Globus pallidus (tissue), 1 donor: Measurements from ENCODE around the gene NBPF3.
"Not testable (repeated sequence)": the region's sequence is repeated elsewhere in the genome, so short reads cannot be mapped to it uniquely, and the experiment has no call there.

Source experiments
- DNase-seq: peaks from one replicate; pipeline ENCODE4 v3.0.0-alpha.2; 2015; ENCODE audit warnings: low spot score

NBPF3 gene

GRCh38 chr1:21438646-21439312, 1.2 kb upstream of the NBPF3 start:
- DNase-seq, result not testable (repeated sequence)

DNA sequence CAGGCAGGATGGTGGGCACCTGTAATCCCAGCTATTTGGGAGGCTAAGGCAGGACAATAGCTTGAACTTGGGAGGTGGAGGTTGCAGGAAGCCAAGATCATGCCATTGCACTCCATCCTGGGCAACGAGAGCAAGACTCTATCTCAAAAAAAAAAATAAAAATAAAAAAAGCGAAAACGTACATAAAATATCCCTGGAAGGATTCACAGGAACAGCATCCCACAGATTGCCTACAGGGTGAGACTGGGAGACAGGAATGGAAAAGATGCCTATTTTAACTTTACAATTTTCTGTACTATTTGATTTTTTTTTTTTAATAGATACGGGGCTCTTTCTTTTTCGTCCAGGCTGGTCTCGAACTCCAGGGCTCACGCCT, 604 bp upstream of the NBPF3 start:
- DNase-seq, result no peak

- not testable (repeated sequence) for DNase-seq
Observed at GRCh38 chr1:21440630-21441125, 741 bp downstream of the NBPF3 start.

- not testable (repeated sequence) for DNase-seq
Observed at GRCh38 chr1:21446647-21447046, 6.7 kb downstream of the NBPF3 start.

GRCh38 chr1:21447311-21447710, 7.4 kb downstream of the NBPF3 start:
- no peak for DNase-seq

- DNase-seq, result no peak
Observed at GRCh38 chr1:21449906-21450305, 10.0 kb downstream of the NBPF3 start.

- DNase-seq, result no peak
Observed at GRCh38 chr1:21451212-21451611, 11.3 kb downstream of the NBPF3 start.

- no peak for DNase-seq
Observed at GRCh38 chr1:21451981-21452411, 12.1 kb downstream of the NBPF3 start.

DNA sequence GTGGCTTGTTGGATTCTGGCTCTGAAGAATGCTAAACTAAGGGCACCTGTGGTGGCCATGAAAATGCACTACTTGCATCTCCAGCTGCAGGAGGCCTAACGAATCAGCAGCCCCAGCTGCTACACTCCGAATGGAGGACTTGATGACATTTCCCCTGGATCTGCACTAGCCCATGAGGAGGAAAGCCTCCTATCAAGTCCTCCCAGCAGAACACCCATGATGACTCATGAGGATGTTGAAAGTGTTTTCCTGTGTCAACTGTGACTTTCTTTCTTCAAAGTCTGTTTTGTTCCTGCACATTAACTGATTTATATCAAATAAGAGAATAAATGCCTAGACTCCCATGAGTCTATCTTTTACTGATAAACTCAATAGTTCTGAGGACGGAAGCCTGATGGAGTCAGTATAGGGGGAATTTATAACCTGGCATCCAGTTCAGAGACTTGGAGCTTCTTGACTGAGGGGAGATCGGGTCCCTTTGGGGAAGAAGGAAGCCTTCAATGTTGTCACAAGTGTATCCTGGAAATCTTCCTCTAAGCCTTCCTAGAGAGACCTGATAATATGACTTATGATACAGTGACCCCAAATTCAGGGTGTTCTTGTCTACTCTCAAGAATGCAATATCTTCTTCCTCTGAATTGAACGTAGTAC, 14.2 kb downstream of the NBPF3 start:
- not testable (repeated sequence) for DNase-seq

- DNase-seq, result not testable (repeated sequence)
Observed at GRCh38 chr1:21454904-21455303, 15.0 kb downstream of the NBPF3 start.

DNA sequence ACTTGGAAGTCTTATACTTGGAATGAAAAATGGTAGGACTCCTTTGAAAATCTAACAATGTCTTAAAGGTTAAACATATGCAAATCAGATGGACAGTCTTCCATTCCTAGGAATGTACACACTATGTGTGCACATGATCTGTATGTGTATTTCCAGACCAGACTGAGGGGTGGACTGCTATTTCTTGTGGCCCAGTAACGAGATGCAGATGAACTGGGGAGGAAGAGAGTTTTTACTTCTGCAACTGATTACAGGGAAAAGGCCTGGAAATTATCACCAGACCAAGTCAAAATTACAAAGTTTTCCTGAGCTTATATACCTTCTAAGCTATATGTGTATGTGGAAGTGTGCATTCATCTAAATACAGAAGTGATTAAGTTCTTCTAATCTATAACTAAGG, 17.7 kb downstream of the NBPF3 start:
- no peak for DNase-seq

GRCh38 chr1:21465127-21465526, 25.2 kb downstream of the NBPF3 start:
- not testable (repeated sequence) for DNase-seq

DNA sequence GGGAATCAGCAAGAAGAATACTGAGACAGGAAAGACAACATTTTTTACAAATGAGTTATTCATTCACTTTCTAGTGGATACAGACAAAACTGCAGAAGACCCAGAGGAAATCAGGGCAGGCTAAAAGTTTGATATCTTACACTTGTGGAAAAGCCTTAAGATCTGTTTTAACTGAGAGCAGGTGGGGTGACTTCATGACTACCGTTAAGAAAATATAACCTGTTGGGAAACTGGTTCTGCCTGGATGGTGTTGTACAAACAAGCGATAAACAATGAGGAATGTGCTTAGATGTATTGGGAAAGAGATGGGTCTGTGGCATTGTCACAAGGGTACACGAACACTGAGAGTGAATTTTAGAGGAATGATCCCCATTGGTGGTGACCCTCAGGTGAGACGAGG, 28.0 kb downstream of the NBPF3 start:
- not testable (repeated sequence) for DNase-seq

DNA sequence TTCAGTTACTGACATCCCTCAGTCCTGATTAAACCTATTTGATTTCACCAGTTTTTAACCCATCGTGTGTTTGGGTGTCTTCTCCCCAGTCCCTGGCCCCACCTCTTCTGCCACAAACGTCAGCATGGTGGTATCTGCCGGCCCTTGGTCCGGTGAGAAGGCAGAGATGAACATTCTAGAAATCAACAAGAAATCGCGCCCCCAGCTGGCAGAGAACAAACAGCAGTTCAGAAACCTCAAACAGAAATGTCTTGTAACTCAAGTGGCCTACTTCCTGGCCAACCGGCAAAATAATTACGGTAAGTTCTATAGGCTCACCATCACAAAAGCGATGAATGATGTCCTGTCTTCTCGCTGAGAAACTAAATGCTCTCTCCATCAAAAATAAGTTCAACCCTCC, 28.7 kb downstream of the NBPF3 start:
- no peak for DNase-seq

GRCh38 chr1:21469581-21469980, 29.6 kb downstream of the NBPF3 start:
- no peak for DNase-seq

DNA sequence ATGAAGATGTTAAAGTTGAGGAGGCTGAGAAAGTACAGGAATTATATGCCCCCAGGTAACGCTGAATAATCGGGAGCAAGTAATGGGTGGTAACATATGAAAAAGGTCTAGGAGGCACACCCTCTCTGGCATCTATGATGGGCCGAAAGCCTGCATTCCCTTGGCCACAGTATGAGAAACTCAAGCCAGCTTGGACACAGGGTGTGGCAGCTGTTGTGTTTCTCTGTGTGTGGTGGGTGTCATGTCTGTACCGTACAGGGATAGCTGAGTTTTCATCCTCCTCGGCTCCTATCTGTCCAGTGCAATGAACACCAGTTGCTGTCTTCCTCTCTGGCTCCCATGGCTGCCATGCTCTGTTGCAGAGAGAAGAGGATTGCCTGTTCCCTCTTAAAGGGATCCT, 32.9 kb downstream of the NBPF3 start:
- no peak for DNase-seq

- no peak for DNase-seq
Observed at GRCh38 chr1:21478356-21478755, 38.4 kb downstream of the NBPF3 start.

DNA sequence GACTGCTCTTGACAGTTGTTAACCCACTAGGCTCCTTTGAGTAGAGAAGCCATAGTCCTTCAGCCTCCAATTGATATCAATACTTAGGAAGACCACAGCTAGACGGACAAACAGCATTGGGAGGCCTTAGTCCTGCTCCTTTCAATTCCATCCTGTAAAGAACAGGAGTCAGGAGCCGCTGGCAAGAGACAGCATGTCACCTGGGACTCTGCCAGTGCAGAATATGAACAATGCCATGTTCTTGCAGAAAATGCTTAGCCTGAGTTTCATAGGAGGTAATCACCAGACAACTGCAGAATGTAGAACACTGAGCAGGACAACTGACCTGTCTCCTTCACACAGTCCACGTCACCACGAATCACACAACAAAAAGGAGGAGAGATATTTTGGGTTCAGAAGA, 43.9 kb downstream of the NBPF3 start:
- not testable (repeated sequence) for DNase-seq

GRCh38 chr1:21489146-21489545, 49.2 kb downstream of the NBPF3 start:
- DNase-seq, result no peak

GRCh38 chr1:21490774-21491487, 51.0 kb downstream of the NBPF3 start:
- DNase-seq, result peak; percentile 16

- DNase-seq, result no peak
Observed at GRCh38 chr1:21491488-21492355, 51.8 kb downstream of the NBPF3 start.

GRCh38 chr1:21492356-21492625, 52.4 kb downstream of the NBPF3 start:
- DNase-seq, result no peak
